Pons (tissue), 1 donor: ENCODE data around the gene PTPRE.
A peak's percentile ranks its signal among the peaks of the same experiment; 100 is the strongest.

Source experiments
- DNase-seq: peaks from one replicate; pipeline ENCODE4 v3.0.0-alpha.2; 2016; ENCODE audit warnings: low spot score

PTPRE gene

GRCh38 chr10:128061306-128062300 is 154.7 kb downstream of the PTPRE start:
- DNase-seq: no peak

DNA sequence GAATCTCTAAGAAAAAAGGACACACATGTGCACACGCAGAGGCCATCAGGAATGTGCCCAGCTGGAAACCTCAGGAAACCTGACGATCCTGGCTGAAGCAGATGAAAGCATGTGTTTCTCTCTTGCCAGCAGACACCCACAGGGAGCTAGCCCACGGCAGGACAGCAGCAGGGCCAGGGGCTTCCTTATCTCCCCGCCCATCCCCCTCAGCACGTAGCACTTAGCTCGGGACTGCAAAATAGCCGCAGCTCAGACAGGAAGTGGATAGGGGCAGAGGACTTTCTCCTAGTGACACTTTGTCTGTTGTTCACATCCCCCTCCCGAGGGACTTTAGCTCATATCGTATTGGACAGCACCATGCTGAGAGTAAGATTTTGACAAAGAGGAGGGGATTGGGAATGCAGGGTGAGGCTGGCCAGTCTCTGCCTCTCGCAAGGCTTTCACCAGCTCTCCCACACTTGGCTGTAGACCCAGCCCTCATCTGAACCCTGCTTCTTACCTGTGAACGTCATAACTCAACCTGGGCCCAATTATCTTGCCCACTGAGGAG is 155.5 kb downstream of the PTPRE start:
- no peak for DNase-seq

- DNase-seq: peak; percentile 64
Measured at GRCh38 chr10:128062881-128063563, 156.1 kb downstream of the PTPRE start.

- no peak for DNase-seq
Measured at GRCh38 chr10:128063736-128064107, 156.8 kb downstream of the PTPRE start.

- DNase-seq: peak; percentile 83
Measured at GRCh38 chr10:128064108-128064969, 157.4 kb downstream of the PTPRE start.

GRCh38 chr10:128064970-128065580 is 158.2 kb downstream of the PTPRE start:
- no peak for DNase-seq

GRCh38 chr10:128065881-128066534 is 159.1 kb downstream of the PTPRE start:
- DNase-seq: no peak

DNA sequence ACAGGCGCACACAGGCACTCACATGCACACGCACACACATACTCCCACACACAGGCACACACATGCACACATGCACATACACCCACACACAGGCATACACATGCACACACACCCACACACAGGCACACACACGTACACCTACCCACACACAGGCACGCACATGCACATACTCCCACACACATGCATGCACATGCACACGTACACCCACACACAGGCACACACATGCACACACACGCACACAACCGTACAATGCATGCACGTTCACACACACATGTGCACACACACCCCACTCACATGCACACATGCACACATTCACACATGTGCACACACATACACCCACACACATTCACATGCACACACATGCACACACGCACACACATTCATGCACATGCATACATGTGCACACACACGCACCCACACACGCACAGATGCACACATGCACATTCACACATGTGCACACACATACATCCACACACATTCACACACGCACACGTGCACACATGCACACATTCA is 160.0 kb downstream of the PTPRE start:
- DNase-seq: no peak

DNA sequence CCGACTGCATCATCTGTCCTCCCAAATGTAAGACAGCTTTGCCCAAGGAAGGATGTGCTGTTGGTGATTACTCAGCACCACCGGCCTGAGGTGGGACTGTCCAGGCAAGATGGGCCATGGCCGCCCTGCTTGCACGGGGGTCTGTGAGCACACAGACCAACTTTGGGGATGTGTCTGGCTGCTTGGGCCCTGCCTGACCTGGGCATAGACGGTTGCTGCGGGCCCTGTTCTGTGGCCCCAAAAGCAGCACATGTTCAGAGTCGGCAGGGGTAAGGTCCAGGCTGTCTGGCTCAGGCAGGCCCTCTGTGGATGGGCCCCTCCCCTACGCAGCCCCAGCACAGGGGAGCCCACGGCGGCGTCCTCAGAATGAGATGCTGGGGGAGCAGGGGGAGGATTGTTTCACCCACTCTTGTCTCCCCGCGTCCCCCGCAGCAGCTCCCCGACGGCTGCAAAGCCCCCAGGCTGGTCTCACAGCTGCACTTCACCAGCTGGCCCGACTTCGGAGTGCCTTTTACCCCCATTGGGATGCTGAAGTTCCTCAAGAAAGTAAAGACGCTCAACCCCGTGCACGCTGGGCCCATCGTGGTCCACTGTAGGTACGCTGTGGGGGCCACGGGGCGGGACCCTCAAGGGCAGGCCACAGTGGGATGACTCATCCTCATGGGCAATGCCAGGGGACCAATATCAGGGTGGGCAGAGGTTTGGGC is 160.9 kb downstream of the PTPRE start:
- no peak for DNase-seq

DNA sequence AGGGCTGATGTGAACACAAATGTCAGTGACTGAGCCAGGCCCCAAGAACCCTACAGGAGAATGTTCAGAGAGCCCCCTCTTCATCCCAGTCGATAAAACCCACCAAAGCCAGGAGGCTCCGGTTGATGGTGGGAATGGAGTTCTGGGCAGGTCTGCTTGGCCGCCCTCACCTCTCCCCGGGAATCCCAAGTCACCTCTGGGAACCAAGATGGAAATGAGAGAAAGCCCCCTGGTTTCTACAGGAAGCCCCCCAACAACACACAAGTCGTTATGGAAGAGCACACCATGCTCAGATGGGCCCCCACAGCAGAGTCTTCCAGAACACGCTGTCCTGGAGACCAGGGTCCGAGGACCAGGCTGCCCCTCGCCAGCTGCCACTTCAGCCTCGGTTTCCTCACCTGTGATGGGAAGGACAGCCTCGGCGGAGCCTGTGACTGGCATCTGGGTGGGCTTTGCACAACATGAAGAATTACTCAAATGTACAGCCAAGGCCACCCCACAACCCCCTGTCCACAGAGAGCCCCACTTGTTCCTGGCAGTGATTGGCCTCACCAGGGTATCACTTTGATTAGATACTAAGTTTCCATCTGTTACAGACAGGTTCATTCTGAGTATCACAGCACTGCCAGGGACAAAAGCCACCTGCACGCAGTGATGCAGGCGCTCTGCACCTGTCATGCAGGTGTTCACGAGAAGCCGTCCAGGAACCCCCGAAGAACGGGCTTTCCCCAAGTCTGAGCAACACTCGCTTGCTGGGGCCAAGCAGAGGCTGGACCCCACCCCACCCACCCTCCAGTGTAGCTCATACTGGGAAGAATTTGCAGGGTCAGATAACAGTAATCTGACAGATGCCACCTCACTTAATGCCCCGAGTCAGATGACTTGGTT is 161.7 kb downstream of the PTPRE start:
- DNase-seq: no peak

GRCh38 chr10:128069351-128070051 is 162.6 kb downstream of the PTPRE start:
- DNase-seq: peak; percentile 76

GRCh38 chr10:128070161-128070560 is 163.3 kb downstream of the PTPRE start:
- DNase-seq: no peak

- DNase-seq: no peak
Measured at GRCh38 chr10:128070721-128071416, 164.0 kb downstream of the PTPRE start.

GRCh38 chr10:128071417-128071782 is 164.5 kb downstream of the PTPRE start:
- no peak for DNase-seq

DNA sequence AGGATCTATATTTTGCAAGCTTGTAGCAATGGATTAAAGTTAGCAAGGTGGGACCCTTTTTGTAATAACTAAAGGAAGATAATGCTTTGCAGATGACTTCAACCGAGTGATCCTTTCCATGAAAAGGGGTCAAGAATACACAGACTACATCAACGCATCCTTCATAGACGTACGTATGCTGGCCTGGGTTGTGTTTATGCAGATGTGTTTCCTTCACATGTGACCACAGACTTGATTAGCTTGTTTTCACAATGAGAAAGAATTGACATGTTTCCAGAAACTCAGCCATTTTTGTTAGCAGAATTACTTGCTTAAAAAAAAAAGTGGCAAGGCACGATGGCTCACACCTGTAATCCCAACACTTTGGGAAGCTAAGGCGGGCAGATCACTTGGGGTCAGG is 165.1 kb downstream of the PTPRE start:
- DNase-seq: no peak

GRCh38 chr10:128072941-128073645 is 166.2 kb downstream of the PTPRE start:
- no peak for DNase-seq

DNA sequence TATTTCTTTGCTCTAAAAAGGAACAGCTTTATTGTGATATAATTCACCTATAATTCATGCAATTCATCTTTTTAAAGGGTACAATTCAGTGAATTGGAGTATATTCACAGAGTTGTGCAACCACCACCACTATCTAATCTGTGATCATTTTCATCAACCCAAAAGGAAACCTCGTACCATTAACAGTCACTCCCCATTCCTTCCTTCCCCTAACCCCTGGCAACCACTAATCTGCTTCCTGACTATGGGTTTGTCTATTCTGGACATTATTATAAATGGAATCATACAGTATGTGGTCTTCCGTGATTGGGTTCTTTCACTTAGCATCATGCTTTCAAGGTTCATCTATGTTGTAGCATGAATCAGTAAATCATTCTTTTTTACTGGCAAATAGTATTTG is 167.0 kb downstream of the PTPRE start:
- DNase-seq: no peak
